ENCODE measurements around the gene PGF. TPM values are rescaled to one million over a fixed set of nuclear protein-coding genes. Genes with fewer than 3 reads are reported as not detected.

The PGF gene
- total RNA-seq, 1 donor from 2014 or later = 3.2 TPM

DNA sequence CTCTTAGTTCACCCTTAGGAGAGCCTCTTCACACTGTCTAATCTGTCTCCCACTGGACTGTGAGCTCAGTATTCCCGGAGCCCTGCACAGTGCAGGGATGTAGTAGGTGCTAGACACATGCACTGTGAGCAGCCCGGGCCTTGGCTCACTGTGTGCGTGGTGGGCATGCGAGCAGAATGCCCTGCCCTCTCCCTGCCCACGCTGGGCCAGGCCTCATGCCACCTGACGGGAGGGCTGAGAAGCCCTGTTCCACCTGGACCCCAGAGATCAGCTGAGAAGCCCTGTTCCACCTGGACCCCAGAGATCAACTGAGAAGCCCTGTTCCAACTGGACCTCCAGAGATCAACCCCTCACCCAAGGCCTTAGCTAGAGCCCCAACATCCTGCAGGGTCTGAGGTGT, 43.3 kb downstream of the PGF start:
- DNase-seq (ENCODE audit: low spot score) = no peak
- H3K9me3 Mint-ChIP-seq (ENCODE audit: low read depth) = no peaks in the 10 kb centered on the region
- H3K4me1 Mint-ChIP-seq (ENCODE audit: low read depth) = peaks cover 6% of the 10 kb centered on the region
- H3K27ac Mint-ChIP-seq (ENCODE audit: unreplicated experiment) = no peak overlapping the region
- H3K27me3 Mint-ChIP-seq (ENCODE audit: low read depth) = no peaks in the 10 kb centered on the region
- TF ChIP-seq CTCF (IDR thresholded peaks at IDR 0.05) = no peak
- no peak overlapping the region for H3K4me3 Mint-ChIP-seq (ENCODE audit: unreplicated experiment)
- no peaks in the 10 kb centered on the region for H3K36me3 Mint-ChIP-seq (ENCODE audit: low read depth)

- Mint-ChIP-seq H3K36me3 (ENCODE audit: low read depth) (no peaks in the 10 kb centered on the region), H3K4me1 (ENCODE audit: low read depth) (peaks cover 4% of the 10 kb centered on the region), H3K4me3 (ENCODE audit: unreplicated experiment) (no peak overlapping the region), H3K27ac (ENCODE audit: unreplicated experiment) (no peak overlapping the region), H3K27me3 (ENCODE audit: low read depth) (no peaks in the 10 kb centered on the region), H3K9me3 (ENCODE audit: low read depth) (no peaks in the 10 kb centered on the region)
- TF ChIP-seq CTCF (IDR thresholded peaks at IDR 0.05) = no peak
- DNase-seq (ENCODE audit: low spot score) = no peak
Measured at GRCh38 chr14:74911704-74912103, 43.7 kb downstream of the PGF start.

GRCh38 chr14:74911221-74911620, 44.2 kb downstream of the PGF start:
- Mint-ChIP-seq H3K27ac (ENCODE audit: unreplicated experiment) (no peak overlapping the region), H3K4me1 (ENCODE audit: low read depth) (peaks cover 2% of the 10 kb centered on the region), H3K27me3 (ENCODE audit: low read depth) (no peaks in the 10 kb centered on the region), H3K9me3 (ENCODE audit: low read depth) (no peaks in the 10 kb centered on the region), H3K4me3 (ENCODE audit: unreplicated experiment) (no peak overlapping the region), H3K36me3 (ENCODE audit: low read depth) (no peaks in the 10 kb centered on the region)
- no peak for DNase-seq (ENCODE audit: low spot score)
- TF ChIP-seq CTCF (IDR thresholded peaks at IDR 0.05) = no peak

DNA sequence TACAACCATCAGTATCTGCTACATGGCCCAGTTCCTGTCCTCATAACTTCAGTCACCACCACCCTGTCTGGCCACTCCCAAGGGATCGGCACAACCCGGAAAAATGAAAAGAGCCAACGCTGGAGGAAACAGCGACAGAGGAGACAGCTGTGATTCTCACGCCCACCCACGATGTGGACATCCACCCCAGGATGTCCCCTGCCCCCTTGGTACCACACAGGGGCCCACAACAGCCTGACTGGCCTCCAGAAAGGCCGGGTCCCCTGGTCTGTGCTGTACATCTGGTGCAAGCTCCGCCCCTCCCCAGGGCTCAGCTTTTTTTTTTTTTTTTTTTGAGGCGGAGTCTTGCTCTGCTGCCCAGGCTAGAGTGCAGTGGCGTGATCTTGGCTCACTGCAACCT, 44.8 kb downstream of the PGF start:
- no peaks in the 10 kb centered on the region for H3K9me3 Mint-ChIP-seq (ENCODE audit: low read depth)
- DNase-seq (ENCODE audit: low spot score) = no peak
- no peak overlapping the region for H3K4me3 Mint-ChIP-seq (ENCODE audit: unreplicated experiment)
- H3K4me1 Mint-ChIP-seq (ENCODE audit: low read depth) = peaks cover 5% of the 10 kb centered on the region
- no peak overlapping the region for H3K27ac Mint-ChIP-seq (ENCODE audit: unreplicated experiment)
- H3K36me3 Mint-ChIP-seq (ENCODE audit: low read depth) = no peaks in the 10 kb centered on the region
- TF ChIP-seq CTCF (IDR thresholded peaks at IDR 0.05) = no peak
- no peaks in the 10 kb centered on the region for H3K27me3 Mint-ChIP-seq (ENCODE audit: low read depth)

- no peak overlapping the region for H3K27ac Mint-ChIP-seq (ENCODE audit: unreplicated experiment)
- no peak overlapping the region for H3K4me3 Mint-ChIP-seq (ENCODE audit: unreplicated experiment)
- H3K27me3 Mint-ChIP-seq (ENCODE audit: low read depth) = no peaks in the 10 kb centered on the region
- H3K36me3 Mint-ChIP-seq (ENCODE audit: low read depth) = no peaks in the 10 kb centered on the region
- DNase-seq (ENCODE audit: low spot score) = no peak
- peaks cover 7% of the 10 kb centered on the region for H3K4me1 Mint-ChIP-seq (ENCODE audit: low read depth)
- H3K9me3 Mint-ChIP-seq (ENCODE audit: low read depth) = no peaks in the 10 kb centered on the region
- TF ChIP-seq CTCF (IDR thresholded peaks at IDR 0.05) = no peak
Measured at GRCh38 chr14:74909911-74910310, 45.5 kb downstream of the PGF start.
